ENCODE measurements around the gene GRAMD4.

The GRAMD4 gene

DNA sequence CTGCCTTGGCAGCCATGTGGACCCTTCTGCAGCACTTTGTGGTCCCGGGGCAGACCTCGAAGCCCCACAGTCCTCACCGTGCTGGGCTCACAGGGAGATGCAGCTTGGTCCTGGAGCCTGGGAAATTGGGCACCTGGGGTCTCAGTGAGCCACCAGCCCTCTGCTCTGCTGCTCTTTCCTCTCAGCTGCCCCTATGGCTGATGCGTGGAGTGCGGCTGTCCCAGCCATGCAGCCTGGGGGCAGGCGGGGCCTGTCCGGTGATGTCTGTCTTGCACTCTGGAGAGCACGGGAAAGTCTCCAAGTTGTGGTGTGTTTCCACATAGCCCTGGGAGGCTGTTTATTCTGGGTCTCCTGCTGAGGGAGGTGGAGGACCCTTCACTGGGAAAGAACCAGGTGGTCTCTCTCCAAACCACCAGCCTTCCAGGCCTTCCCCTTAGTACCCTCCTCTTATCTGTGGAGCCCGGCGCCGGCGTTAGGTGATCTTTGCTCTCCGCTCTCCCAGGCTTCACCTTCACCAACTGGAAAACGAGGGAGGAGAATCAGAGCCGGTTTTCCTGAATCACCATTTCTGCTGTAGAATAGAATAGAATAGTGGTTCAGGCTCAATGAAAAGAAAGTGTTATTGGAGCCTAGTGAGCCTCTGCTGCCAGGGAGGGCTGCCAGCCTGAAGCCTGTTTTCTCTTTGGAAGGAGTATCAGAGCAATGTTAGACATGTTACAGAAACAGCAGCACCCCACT is 41.2 kb upstream of the GRAMD4 start:
- Histone ChIP-seq H3K36me3 (replicated peaks) (no peaks in the 10 kb centered on the region), H3K4me1 (peaks cover 8% of the 10 kb centered on the region), H3K27me3 (ENCODE audit: low read depth) (no peaks in the 10 kb centered on the region), H3K9me3 (no peaks in the 10 kb centered on the region), H3K4me3 (no peak overlapping the region)
- in situ Hi-C loops (cut with MboI; ENCODE audit: low sequenced_read_pairs) = no loop called here
- no peak for DNase-seq (ENCODE audit: low spot score in 2 of 2)

DNA sequence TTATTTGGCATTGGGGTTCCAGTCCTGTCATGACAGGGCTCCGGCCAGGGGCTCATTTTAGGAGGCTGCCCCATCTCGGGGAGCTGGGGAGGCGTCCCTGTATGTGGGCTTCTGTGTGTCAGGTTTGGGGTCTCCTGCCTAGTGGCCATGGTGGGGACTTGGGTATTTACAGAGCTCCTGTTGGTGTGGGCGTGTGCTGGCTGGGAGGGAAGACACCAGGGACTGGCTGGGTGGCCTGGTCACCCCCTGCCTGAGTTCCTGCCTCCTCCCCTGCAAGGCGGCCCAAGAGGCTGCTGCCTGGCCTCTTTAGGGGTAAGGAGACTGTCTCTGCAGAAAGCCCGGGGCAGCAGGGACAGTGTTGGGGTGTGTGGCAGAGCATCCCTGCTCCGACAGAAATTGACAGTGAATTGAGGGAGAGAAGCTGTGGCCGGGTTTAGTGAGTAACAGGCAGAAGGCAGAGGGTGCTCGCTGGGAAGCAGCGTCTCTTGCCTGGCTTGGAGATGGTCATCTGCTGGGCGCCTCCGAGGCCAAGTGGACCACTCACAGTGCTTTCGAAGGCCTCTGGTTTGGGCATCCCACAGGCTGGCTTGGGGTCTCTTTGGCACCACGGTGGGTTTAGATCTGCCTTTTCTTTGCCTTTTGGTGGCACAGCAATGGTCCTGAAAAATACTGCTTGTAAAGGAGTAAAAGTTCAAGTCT is 40.3 kb upstream of the GRAMD4 start:
- Histone ChIP-seq H3K27me3 (ENCODE audit: low read depth) (no peaks in the 10 kb centered on the region), H3K4me1 (peaks cover 8% of the 10 kb centered on the region), H3K36me3 (replicated peaks) (no peaks in the 10 kb centered on the region), H3K4me3 (no peak overlapping the region), H3K9me3 (no peaks in the 10 kb centered on the region)
- in situ Hi-C loops (cut with MboI; ENCODE audit: low sequenced_read_pairs) = no loop called here
- no peak for DNase-seq (ENCODE audit: low spot score in 2 of 2)

DNA sequence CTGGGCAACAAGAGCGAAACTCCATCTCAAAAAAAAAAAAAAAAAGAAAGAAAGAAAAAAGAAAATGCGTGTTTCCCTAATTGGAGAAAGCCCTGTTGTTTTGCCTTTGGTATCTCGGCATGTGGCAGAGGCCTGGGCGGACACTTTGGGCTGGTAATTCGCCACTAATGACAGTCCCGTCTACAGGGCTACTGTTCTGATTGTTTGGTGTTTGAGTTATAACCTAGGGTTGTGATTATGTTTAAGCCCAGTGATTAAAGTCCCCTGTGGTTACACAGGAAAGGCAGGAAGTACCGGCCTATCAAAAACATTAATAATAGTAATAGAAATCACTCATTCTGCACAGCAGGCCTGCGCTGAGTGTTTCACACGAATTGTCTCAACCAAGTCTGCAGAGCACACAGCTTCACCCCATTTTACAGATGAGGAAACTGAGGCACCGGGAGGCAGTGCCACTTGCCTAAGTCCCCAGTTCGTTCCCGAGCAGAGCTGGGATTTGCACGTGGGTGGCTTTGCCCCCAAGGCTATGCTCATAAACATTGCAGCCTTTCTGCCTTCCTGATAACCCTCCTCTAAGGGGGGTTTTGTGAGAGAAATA is 39.1 kb upstream of the GRAMD4 start:
- no peaks in the 10 kb centered on the region for H3K9me3 ChIP-seq
- no peak overlapping the region for H3K4me3 ChIP-seq
- in situ Hi-C loops (cut with MboI; ENCODE audit: low sequenced_read_pairs) = no loop called here
- peaks cover 7% of the 10 kb centered on the region for H3K4me1 ChIP-seq
- H3K36me3 ChIP-seq (replicated peaks) = no peaks in the 10 kb centered on the region
- H3K27me3 ChIP-seq (ENCODE audit: low read depth) = no peaks in the 10 kb centered on the region
- DNase-seq (ENCODE audit: low spot score in 2 of 2) = no peak

DNA sequence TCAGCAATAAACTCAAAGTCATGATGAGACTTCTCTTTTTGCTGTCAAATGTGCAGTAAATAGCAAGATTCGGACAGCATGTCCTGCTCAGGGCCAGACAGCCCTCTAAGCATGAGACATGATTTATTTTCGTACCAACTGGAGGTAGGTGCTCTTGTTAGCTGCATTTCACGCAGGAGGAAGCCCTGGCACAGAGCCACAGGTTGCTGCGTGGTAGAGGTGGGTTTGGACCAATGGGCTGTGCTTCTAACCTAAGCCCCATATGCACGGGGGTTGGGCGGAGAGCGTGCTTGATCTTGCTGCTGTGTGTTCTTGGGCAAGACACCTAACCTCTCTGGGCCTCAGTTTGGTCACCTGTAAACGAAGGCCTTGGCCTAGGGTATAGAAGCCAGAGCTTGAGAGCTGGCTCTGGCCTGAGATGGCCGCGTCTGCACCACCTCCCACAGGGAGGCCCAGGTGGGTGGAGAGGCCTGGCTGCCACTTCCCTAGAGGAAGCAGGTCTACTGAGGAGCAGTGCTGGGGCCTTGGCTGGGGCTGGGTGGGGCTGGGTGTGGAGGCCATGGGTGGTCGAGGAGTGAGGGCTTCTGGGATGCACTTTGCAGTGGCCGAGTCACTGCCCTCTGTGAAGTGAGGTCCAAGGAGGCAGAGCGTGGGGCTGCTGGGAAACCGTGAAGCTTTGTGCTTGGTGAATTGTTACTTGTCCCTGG is 38.5 kb upstream of the GRAMD4 start:
- in situ Hi-C loops (cut with MboI; ENCODE audit: low sequenced_read_pairs) = no loop called here
- no peak for DNase-seq (ENCODE audit: low spot score in 2 of 2)
- no peaks in the 10 kb centered on the region for H3K36me3 ChIP-seq (replicated peaks)
- H3K27me3 ChIP-seq (ENCODE audit: low read depth) = no peaks in the 10 kb centered on the region
- no peak overlapping the region for H3K4me3 ChIP-seq
- H3K9me3 ChIP-seq = no peaks in the 10 kb centered on the region
- H3K4me1 ChIP-seq = peaks cover 2% of the 10 kb centered on the region; the same call in 1 of the 2 replicates

DNA sequence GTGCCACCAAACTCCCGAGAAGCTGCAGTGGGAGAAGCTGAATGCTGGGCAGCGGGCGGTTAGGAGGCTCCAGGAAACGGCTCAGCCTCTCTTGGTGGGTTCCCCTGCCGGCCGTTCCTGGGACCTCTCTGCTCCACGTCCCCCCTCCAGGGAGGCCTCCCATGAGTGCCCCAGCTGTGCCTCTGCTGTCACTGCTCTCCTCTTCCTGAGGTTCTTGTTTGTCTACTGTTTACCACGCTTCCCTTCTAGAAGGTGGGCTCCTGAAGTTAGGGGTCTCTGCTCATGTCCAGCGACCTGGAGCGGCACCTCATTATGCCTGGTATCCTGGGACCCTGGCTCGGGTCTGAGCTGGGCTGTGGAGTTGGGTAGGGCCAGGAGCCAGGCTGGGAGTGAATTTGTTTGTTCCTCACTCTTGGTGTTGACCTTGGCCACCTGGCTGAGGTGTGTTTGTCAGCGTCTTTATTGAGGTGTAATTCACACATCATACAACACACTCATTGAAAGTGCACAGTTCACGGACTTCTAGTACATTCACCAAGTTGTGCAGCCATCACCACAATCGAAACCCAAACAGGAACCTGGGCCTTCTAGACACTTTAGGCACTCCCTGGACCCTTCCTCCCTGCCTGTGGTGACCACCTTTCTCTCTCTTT is 37.8 kb upstream of the GRAMD4 start:
- Histone ChIP-seq H3K36me3 (replicated peaks) (no peaks in the 10 kb centered on the region), H3K27me3 (ENCODE audit: low read depth) (no peaks in the 10 kb centered on the region), H3K4me1 (peaks cover 2% of the 10 kb centered on the region; the same call in 1 of the 2 replicates), H3K4me3 (no peak overlapping the region), H3K9me3 (no peaks in the 10 kb centered on the region)
- DNase-seq (ENCODE audit: low spot score in 2 of 2) = no peak
- in situ Hi-C loops (cut with MboI; ENCODE audit: low sequenced_read_pairs) = no loop called here

DNA sequence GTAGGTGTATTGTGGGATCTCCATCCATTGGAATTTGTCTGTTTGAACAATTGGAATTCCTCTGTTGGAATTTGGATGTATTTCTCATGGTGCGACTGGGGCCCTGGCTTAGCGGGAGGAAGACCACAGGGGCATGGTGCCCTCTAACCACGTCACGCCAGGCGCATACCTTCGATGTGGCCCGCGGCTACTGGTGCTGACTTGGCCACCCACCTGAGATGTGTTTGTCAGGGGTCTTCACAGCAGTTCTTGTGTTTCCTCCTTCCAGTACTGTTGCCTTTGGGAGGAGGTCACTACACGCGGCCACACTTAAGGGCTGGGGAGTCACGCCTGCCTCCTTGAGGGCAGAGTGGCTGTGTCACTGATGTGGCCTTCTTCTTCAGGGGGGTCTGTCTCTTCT is 36.6 kb upstream of the GRAMD4 start:
- Histone ChIP-seq H3K9me3 (no peaks in the 10 kb centered on the region), H3K36me3 (replicated peaks) (no peaks in the 10 kb centered on the region), H3K4me3 (no peak overlapping the region), H3K4me1 (no peaks in the 10 kb centered on the region), H3K27me3 (ENCODE audit: low read depth) (no peaks in the 10 kb centered on the region)
- DNase-seq (ENCODE audit: low spot score in 2 of 2) = no peak
- in situ Hi-C loops (cut with MboI; ENCODE audit: low sequenced_read_pairs) = no loop called here

DNA sequence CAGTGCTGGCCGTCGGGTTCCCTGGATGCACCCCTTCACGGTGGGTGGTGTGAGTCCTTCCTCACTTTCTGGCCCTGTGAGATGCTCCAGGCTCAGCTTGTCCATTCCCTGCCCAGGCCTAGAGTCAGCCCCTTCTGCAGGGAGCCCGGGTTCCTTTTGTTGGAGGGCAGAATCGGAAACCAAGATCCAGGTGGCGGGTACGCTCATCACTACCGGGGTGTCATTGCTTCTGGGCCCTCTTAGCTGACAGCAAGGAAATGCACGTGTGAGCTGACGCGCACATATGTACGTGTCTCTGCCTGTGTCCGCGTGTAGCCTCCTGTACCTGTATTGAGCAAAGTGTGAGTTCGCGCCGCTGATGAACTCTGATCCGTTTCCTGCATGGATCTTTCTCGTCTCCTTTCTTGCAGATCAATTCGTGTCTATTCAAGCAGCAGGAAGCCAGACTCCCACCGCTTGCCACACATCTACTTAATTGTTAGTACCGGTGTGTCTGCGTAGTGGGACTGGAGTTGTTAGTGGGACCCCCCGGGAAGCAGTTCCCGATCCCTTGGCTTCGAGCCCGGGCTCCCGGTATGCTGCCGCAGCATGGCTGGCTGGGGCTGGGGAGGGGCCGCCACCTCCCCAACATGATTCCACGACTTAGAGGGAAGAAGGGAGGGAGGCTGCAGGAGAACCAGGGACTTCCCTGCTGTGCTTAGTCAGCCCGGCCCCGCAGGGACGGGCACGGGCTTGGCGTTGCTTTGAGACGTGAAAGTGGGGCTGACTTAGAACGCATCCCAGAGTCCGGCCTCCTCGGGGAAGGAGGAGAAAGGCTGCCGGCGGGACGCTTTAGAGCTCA is 35.9 kb upstream of the GRAMD4 start:
- no peak overlapping the region for H3K4me3 ChIP-seq
- DNase-seq (ENCODE audit: low spot score in 2 of 2) = no peak
- in situ Hi-C loops (cut with MboI; ENCODE audit: low sequenced_read_pairs) = no loop called here
- no peaks in the 10 kb centered on the region for H3K27me3 ChIP-seq (ENCODE audit: low read depth)
- H3K9me3 ChIP-seq = no peaks in the 10 kb centered on the region
- H3K4me1 ChIP-seq = no peaks in the 10 kb centered on the region
- no peaks in the 10 kb centered on the region for H3K36me3 ChIP-seq (replicated peaks)

DNA sequence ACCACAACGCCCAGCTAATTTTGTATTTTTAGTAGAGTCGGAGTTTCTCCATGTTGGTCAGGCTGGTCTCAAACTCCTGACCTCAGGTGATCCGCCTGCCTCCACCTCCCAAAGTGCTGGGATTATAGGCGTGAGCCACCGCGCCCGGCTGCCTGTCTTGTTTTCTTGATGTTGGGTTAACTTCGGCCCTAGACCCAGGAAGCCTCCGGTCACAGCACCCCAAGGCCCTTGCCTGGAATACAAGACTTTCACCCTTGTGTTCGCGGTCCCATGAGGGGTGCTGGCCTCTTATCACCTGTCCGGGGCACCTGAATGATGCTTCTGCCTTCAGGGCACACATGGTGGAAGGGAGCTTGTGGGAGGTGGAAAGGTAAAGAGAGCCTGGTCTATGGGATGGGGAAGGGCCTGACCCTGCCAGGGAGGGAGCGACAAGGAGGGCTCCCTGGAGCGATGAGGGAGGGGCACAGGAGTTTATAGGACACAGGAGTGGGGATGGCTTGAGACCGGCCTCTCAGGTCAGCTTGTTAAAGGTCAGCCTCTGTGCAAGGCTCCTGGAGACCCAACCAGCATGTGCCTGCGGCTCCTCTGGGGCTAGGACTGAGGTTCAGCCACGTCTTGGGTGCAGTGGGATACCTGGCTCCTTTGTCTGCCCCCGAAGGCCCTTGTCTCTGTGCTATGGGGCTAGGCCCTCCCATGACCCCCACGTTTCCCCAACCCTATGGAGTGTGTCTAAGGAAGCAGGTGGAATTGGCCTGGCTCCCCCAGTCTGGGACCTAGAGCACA is 34.7 kb upstream of the GRAMD4 start:
- Histone ChIP-seq H3K36me3 (replicated peaks) (no peaks in the 10 kb centered on the region), H3K4me3 (no peak overlapping the region), H3K4me1 (no peaks in the 10 kb centered on the region), H3K9me3 (no peaks in the 10 kb centered on the region), H3K27me3 (ENCODE audit: low read depth) (no peaks in the 10 kb centered on the region)
- in situ Hi-C loops (cut with MboI; ENCODE audit: low sequenced_read_pairs) = no loop called here
- no peak for DNase-seq (ENCODE audit: low spot score in 2 of 2)

DNA sequence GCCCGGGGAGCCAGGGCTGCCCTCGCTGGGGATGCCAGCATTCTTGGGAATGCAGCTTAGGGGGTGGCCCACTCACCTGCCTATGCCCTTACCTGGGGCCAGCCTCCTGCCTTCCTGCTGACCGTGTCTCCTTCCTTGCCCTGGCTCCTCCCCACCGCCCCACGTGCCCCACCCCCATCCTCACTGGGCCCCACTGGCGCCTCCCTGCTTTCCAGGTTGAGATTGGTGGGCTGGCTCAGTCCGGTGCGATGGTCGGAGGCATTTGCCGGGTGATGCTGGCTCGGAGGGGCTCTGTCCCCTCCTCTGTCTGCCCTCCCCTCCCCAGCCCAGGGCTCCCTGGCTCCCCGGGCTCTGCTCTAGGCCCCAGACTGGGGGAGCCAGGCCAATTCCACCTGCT is 34.1 kb upstream of the GRAMD4 start:
- no peaks in the 10 kb centered on the region for H3K36me3 ChIP-seq (replicated peaks)
- no peak for DNase-seq (ENCODE audit: low spot score in 2 of 2)
- H3K4me1 ChIP-seq = no peaks in the 10 kb centered on the region
- H3K9me3 ChIP-seq = no peaks in the 10 kb centered on the region
- no peak overlapping the region for H3K4me3 ChIP-seq
- in situ Hi-C loops (cut with MboI; ENCODE audit: low sequenced_read_pairs) = no loop called here
- no peaks in the 10 kb centered on the region for H3K27me3 ChIP-seq (ENCODE audit: low read depth)

DNA sequence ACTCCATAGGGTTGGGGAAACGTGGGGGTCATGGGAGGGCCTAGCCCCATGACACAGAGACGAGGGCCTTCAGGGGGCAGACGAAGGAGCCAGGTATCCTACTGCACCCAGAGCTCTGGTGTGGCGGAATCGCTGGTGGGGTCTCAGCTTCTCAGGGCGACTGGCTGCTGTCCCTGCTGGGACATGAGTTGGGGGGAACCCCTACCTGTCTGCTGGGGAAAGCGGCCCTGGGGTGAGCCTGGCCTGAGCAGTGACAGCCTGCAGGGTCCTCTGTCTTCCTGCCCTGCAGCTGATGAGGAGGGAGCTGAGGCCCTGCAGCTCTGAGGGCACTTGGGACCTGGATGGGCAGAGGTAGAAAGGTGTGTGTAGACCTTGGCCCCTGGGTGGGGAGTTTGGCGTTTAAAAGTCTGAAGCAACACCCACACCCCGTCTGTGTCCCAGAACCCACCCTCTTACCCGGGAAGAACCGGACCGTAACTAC is 33.6 kb upstream of the GRAMD4 start:
- in situ Hi-C loops (cut with MboI; ENCODE audit: low sequenced_read_pairs) = no loop called here

DNA sequence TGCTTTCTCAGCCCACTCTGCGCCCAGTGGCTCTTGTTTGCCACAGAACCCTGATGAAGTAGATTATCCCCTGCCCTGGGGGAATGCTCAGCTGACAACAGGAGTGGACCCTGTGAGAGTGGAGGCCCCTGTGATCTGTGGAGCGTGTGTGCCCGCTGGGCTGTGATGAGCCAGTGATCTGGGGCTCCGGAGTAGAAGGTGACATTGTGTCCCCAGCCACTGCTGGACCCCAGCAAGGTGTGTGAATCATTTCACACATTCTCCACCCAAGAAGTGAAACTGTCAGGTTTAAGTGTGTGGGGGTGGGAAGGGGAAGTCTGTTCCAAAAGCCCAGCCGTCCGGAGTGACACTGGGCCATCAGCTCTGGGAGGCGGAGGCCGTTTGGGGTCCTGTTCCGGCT is 33.1 kb upstream of the GRAMD4 start:
- no peak for DNase-seq (ENCODE audit: low spot score in 2 of 2)
- H3K4me1 ChIP-seq = no peaks in the 10 kb centered on the region
- no peaks in the 10 kb centered on the region for H3K9me3 ChIP-seq
- H3K27me3 ChIP-seq (ENCODE audit: low read depth) = no peaks in the 10 kb centered on the region
- H3K36me3 ChIP-seq (replicated peaks) = no peaks in the 10 kb centered on the region
- no peak overlapping the region for H3K4me3 ChIP-seq
- in situ Hi-C loops (cut with MboI; ENCODE audit: low sequenced_read_pairs) = no loop called here

More for the DNA sequence above, 33.6 kb upstream of the GRAMD4 start:
- DNase-seq (ENCODE audit: low spot score in 2 of 2) = no peak
- Histone ChIP-seq H3K9me3 (no peaks in the 10 kb centered on the region), H3K4me3 (no peak overlapping the region), H3K27me3 (ENCODE audit: low read depth) (no peaks in the 10 kb centered on the region), H3K36me3 (replicated peaks) (no peaks in the 10 kb centered on the region), H3K4me1 (no peaks in the 10 kb centered on the region)

DNA sequence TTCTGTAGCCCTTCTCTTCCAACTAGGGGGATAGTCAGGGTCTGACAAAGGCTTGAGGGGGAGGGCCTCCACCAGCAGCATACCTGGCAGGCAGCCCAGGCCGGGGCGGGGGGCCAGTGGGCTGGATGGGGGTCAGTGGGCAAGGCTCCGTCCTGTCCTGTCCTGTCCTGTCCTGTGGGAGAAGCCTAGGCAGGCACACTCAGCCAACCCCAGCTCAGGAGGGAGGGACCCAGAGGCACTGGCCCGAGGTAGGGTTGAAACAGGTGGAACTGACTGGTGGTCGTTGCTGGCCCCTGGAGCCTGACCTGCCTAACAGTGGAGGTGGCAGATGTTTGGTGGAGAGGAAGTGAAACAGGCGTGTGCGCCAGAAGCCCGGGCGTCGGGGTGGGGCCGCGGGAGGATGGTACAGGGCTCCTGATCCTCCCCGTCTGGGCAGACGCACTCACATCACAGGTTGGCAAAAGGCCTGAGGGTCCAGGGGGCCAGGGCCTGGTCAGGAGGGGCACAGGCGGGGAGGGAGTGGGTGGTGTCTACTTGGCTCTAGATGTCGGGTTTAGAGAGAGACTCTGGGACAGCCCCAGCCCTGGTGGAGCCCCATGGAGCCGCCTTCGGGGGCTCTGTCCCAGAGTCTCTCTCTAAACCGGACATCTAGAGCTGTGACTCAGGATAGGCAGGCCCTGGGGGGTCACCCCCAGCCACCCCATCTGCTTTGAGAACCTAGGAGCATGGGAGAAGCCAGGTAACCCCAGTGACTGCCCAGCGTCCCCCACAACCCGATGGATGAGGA is 32.5 kb upstream of the GRAMD4 start:
- in situ Hi-C loops (cut with MboI; ENCODE audit: low sequenced_read_pairs) = no loop called here
- DNase-seq (ENCODE audit: low spot score in 2 of 2) = no peak
- no peaks in the 10 kb centered on the region for H3K9me3 ChIP-seq
- no peaks in the 10 kb centered on the region for H3K4me1 ChIP-seq
- H3K4me3 ChIP-seq = no peak overlapping the region
- no peaks in the 10 kb centered on the region for H3K36me3 ChIP-seq (replicated peaks)
- no peaks in the 10 kb centered on the region for H3K27me3 ChIP-seq (ENCODE audit: low read depth)
